Activated T-helper 2 cell treated with anti-CD3 and anti-CD28 coated beads, Interferon-gamma antibody, Interleukin-2, Interleukin-4, amounts not matched to agents 10 μg/mL and 5 μg/mL and 100 μg/mL, durations not matched to agents 14 hours and 24 hours and 36 hours (primary cell): ENCODE data around the gene ABL2. TPM values are rescaled to one million over a fixed set of nuclear protein-coding genes. Genes with fewer than 3 reads are reported as not detected.
"Not testable (repeated sequence)": the region's sequence is repeated elsewhere in the genome, so short reads cannot be mapped to it uniquely, and the experiment has no call there.

Experiments used
- DNase-seq: peaks from one replicate; pipeline ENCODE4 v3.0.0; 2021; ENCODE audit warnings: low spot score
- H3K27ac Mint-ChIP-seq: one replicate; pipeline ENCODE4 v1.8.0; 2021; ENCODE audit warnings: mixed read lengths
- H3K27me3 Mint-ChIP-seq: one replicate; pipeline ENCODE4 v1.8.0; 2021; ENCODE audit warnings: low read depth, mixed read lengths
- H3K36me3 Mint-ChIP-seq: one replicate; pipeline ENCODE4 v1.8.0; 2021; ENCODE audit warnings: low read depth, mixed read lengths
- H3K4me1 Mint-ChIP-seq: one replicate; pipeline ENCODE4 v1.8.0; 2021; ENCODE audit warnings: low read depth, mixed read lengths
- H3K4me3 Mint-ChIP-seq: one replicate; pipeline ENCODE4 v1.8.0; 2021; ENCODE audit warnings: low read depth, mild to moderate bottlenecking, moderate library complexity, mixed read lengths
- H3K9me3 Mint-ChIP-seq: one replicate; pipeline ENCODE4 v1.8.0; 2021; ENCODE audit warnings: mixed read lengths
- intact Hi-C: fragments of 100-400 bp; cut with micrococcal nuclease; formaldehyde crosslinking; loops from one replicate; pipeline ENCODE4 v1.15.1; 2023
- total RNA-seq: library from RNA; stranded (reverse); gene quantifications from 2 replicates; pipeline ENCODE4 v1.2.3, GENCODE V29; 2022

Gene ABL2
- total RNA-seq, 1 donor from 2014 or later: 7.7 TPM

DNA sequence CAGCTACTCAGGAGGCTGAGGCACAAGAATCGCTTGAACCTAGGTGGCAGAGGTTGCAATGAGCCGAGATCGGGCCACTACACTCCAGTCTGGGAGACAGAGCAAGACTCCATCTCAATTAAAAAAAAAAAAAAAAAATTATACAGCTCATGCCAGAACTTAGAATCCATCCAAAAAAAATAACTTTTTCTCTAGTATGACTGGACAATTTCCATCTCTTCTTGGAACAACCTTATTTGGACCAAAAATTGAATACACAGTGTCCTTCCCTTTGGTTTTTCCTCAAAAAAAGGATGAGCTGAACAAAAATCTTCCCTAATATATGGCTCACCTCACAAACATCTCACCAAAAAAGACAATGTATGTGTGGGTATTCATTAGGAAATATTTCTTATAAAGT, 73.9 kb downstream of the ABL2 start:
- intact Hi-C loops: no loop called here
- H3K4me1 Mint-ChIP-seq: peaks cover 5% of the 10 kb centered on the region
- H3K27me3 Mint-ChIP-seq: no peaks in the 10 kb centered on the region
- no peaks in the 10 kb centered on the region for H3K9me3 Mint-ChIP-seq
- H3K27ac Mint-ChIP-seq: no peak overlapping the region
- no peak for DNase-seq
- H3K4me3 Mint-ChIP-seq: no peak overlapping the region
- no peaks in the 10 kb centered on the region for H3K36me3 Mint-ChIP-seq

DNA sequence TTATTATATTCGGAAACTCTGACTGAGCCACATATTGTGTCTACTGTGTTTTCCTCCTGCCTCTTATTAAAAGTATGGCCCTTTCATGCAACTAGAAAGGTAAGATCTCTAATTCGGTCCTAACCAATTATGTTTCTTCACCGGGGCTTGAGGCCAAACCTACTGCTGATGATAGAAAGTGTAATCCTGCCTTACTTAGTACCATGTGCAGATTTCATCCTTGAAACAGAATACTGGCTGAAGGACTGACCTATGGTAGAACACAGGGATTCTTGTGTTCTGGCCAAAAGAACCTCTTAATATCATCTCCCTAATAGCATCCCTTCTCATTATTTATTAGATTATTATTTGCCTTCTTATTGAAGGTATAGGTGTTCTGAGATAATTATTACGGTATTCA, 75.0 kb downstream of the ABL2 start:
- intact Hi-C loops: no loop called here

DNA sequence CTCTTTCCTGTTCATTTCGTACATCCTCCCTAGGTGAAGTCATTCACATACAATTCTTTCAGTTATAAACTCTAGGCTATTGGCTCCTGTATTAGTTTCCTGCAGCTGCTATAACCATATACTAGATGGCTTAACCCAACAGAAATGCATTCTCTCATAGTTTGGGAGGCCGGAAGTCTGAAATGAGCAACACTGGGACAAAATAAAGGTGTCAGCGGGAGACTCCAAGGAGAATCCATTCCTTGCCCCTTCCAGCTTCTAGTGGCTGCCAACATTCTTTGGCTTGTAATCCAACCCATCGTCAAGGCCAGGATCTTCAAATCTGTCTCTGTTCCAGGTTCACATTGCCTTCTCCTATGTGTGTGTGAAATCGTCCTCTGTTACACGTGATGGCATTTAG, 76.3 kb downstream of the ABL2 start:
- H3K27me3 Mint-ChIP-seq: no peaks in the 10 kb centered on the region
- H3K36me3 Mint-ChIP-seq: no peaks in the 10 kb centered on the region
- H3K27ac Mint-ChIP-seq: no peak overlapping the region
- H3K9me3 Mint-ChIP-seq: peaks cover 4% of the 10 kb centered on the region
- no peak for DNase-seq
- H3K4me1 Mint-ChIP-seq: peaks cover 5% of the 10 kb centered on the region
- no peak overlapping the region for H3K4me3 Mint-ChIP-seq
- intact Hi-C loops: no loop called here

More for the DNA sequence above, 75.0 kb downstream of the ABL2 start:
- DNase-seq: no peak
- H3K4me1 Mint-ChIP-seq: peaks cover 5% of the 10 kb centered on the region
- no peaks in the 10 kb centered on the region for H3K27me3 Mint-ChIP-seq
- no peak overlapping the region for H3K27ac Mint-ChIP-seq
- H3K9me3 Mint-ChIP-seq: peaks cover 4% of the 10 kb centered on the region
- H3K36me3 Mint-ChIP-seq: no peaks in the 10 kb centered on the region
- H3K4me3 Mint-ChIP-seq: no peak overlapping the region

DNA sequence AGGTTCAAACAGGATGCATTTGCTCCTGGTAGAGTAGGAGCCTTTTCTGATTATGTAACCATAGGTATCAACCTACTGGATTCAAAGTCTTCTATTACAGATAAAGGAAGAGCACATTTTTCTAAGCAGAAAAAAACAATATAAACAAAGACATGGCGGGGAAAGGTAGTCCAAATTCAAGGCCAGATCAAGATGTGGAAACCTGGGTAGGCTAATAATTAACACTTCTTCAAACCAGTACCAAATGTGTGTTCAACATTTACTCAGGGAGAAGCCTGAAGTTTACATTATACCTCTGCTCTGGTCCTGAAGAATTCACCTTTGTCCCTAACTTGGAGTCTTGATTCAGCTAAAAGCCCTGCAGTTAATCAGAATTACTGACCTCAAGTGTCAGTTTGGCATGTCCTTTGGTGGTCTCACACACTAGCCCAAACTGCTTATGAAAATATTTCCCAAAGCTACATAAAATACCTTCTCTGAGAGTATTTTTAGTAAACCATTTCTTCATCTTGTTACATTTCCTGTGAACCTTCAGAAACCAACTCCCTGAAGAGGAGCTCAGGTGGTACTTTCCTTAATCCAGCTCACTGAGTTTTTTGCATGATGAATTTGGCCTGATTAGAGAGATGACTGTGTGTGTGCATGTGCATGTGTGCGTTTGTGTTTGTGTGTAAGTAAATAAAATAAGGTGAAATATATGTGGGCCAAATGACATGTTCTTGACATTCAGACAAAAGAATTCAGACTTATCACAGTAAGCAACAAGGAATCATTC, 77.4 kb downstream of the ABL2 start:
- Mint-ChIP-seq H3K4me3 (no peak overlapping the region), H3K27ac (no peak overlapping the region), H3K27me3 (no peaks in the 10 kb centered on the region), H3K4me1 (peaks cover 5% of the 10 kb centered on the region), H3K36me3 (no peaks in the 10 kb centered on the region), H3K9me3 (peaks cover 4% of the 10 kb centered on the region)
- DNase-seq: no peak
- intact Hi-C loops: no loop called here

DNA sequence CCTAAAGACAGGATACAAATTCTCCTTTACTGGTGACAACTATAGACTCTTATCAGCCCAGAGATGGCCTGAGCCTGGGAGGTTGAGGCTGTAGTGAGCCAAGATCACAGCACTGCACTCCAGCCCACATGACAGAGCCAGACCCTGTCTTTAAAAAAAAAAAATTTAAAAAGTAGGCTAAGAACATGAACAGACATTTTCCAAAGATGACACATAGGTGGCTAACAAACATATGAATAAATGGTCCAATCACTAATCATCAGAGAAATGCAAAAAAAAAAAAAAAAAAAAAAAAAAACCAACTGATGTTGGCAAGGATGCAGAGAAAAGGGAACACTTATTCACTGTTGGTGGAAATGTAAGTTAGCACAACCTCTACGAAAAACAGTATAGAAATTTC, 82.6 kb downstream of the ABL2 start:
- DNase-seq: no peak
- Mint-ChIP-seq H3K4me3 (no peak overlapping the region), H3K27ac (no peak overlapping the region), H3K9me3 (peaks cover 4% of the 10 kb centered on the region), H3K36me3 (no peaks in the 10 kb centered on the region), H3K4me1 (peaks cover 13% of the 10 kb centered on the region), H3K27me3 (no peaks in the 10 kb centered on the region)
- intact Hi-C loops: no loop called here

DNA sequence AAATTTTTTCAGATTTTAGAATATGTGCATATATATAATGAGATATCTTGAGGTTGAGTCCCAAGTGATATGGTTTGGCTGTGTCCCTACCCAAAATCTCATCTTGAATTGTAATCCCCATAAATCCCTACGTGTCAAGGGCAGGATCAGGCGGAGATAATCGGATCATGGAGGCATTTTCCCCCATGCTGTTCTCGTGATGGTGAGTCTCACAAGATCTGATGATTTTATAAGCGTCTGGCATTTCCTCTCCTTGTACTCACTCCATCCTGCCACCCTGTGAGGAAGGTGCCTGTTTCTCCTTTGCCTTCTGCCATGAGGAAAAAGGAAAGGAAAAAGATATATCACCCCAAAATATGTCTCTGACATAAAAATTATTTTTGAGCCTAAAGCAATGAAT, 83.0 kb downstream of the ABL2 start:
- intact Hi-C loops: no loop called here

DNA sequence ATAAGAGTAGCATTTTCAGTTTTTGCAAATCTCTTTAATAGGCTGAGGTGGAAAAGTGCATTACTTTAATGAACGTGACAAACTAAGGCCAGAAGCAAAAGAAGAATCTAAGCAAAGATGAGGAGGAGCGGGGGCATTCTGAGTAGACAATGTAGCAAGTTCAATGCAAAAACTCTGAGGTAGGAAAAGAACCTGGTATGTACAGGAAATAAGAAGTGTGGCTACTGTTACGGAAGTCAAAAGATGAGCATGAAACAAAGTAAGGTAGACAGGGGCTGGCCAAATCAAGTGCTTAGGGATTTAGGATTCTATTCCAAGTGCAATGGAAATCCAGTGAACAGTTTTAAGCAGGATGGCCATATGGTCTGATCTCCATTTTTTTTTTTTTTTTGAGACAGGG, 84.0 kb downstream of the ABL2 start:
- DNase-seq: no peak
- Mint-ChIP-seq H3K4me1 (peaks cover 20% of the 10 kb centered on the region), H3K9me3 (peaks cover 4% of the 10 kb centered on the region), H3K36me3 (no peaks in the 10 kb centered on the region), H3K27ac (no peak overlapping the region), H3K4me3 (no peak overlapping the region), H3K27me3 (no peaks in the 10 kb centered on the region)
- intact Hi-C loops: no loop called here

More for the DNA sequence above, 83.0 kb downstream of the ABL2 start:
- peaks cover 17% of the 10 kb centered on the region for H3K4me1 Mint-ChIP-seq
- H3K36me3 Mint-ChIP-seq: no peaks in the 10 kb centered on the region
- H3K9me3 Mint-ChIP-seq: peaks cover 4% of the 10 kb centered on the region
- no peaks in the 10 kb centered on the region for H3K27me3 Mint-ChIP-seq
- no peak for DNase-seq
- H3K27ac Mint-ChIP-seq: no peak overlapping the region
- no peak overlapping the region for H3K4me3 Mint-ChIP-seq

DNA sequence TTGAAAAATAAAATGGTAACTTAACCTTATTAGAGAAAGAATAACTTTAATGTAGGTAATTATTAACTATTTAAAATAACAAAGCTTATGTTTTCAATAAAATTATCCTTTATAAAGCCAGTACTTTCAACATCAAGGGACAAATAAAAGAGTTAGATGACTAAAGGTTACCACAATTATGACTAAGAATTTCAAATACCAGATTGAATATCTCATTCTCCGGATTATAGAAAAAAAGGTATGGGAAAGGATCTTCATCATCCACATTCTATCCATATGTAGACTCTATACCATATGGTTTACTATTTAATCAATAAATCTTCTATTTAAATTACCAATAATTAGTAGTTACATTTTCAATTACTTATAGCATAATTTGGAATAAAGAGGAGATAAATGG, 84.9 kb downstream of the ABL2 start:
- Mint-ChIP-seq H3K36me3 (no peaks in the 10 kb centered on the region), H3K9me3 (no peaks in the 10 kb centered on the region), H3K27ac (no peak overlapping the region), H3K4me3 (no peak overlapping the region), H3K27me3 (no peaks in the 10 kb centered on the region), H3K4me1 (peaks cover 22% of the 10 kb centered on the region)
- intact Hi-C loops: loop anchor here (5.0 kb wide), 6 partner anchors 48 to 223 kb away; partner anchors contain the start of genes AXDND1 and TOR3A
- DNase-seq: no peak

DNA sequence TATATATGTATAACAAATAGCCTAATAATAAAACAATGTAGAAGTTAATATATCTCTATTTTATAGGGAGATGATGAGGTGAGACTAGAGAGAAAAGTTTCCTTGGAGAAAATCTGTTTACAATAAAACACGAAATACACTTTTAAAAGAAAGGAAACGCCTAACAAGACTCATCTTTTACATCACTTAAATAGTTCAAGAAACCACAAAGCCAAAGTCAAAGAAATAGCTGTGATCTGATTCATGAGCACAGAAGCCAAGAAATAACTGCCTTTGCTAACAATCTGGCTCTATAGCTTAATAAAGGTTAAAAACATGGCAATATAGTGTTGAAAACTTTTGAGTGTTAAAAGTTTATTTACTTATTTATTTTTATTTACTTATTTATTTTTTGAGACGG, 86.2 kb downstream of the ABL2 start:
- Mint-ChIP-seq H3K27me3 (no peaks in the 10 kb centered on the region), H3K4me3 (no peak overlapping the region), H3K4me1 (peaks cover 22% of the 10 kb centered on the region), H3K27ac (no peak overlapping the region), H3K9me3 (no peaks in the 10 kb centered on the region), H3K36me3 (no peaks in the 10 kb centered on the region)
- intact Hi-C loops: loop anchor here (5.0 kb wide), 6 partner anchors 49 to 224 kb away; partner anchors contain the start of genes AXDND1 and TOR3A
- DNase-seq: no peak

DNA sequence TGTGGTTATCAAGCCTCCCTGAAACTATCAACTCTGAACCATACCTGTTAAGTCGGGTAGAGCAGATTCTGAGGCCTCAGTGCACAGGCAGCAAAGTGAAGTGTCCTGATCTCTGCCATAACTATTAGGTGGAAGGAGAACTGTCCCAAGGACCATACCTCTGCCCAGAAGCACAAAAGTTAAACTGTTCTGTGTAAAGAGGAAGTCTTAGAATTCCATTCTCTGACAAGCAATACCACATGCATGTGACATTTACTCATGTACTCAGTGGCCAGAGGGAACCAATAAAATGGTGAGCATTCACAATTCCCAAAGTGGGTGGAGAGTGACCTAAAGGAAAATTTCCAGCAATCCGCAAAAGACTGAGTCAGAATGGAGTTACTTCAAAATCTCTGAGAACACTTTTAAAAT, 86.6 kb downstream of the ABL2 start:
- Mint-ChIP-seq H3K27me3 (no peaks in the 10 kb centered on the region), H3K27ac (peak overlapping the region; percentile 76), H3K36me3 (no peaks in the 10 kb centered on the region), H3K9me3 (no peaks in the 10 kb centered on the region), H3K4me3 (peak overlapping the region; percentile 38), H3K4me1 (peaks cover 22% of the 10 kb centered on the region)
- DNase-seq: no peak
- intact Hi-C loops: loop anchor here (5.0 kb wide), 6 partner anchors 49 to 224 kb away; partner anchors contain the start of genes AXDND1 and TOR3A

DNA sequence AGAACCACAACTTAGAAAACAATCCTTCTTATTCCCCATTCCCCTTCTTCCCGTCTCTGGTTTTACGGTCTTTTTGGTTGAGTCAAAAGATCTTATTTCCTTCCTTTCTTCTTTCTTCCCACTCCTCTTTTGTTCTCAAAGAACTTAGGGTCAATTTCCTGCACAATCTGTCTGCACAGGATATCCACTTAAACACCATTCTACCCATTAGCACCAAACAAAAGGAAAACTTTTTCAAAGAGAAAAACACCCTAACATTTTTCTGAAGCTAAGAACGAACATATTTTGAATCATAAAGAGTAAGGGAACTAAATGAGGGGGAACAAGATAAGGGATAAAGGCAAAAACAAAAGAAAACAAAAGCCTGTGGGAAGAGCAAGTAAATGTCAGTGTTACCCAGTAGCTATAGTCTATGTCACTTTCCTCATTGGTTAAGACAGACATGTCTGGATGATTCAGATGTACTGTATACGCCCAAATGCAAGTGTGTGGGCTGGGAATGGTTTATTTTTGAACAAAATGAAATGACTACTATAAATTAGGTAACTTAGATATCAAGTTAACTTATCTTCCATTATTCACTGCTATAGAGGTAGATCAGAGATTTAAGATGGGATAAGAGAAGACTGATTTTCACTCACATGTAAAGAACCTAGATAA, 87.8 kb downstream of the ABL2 start:
- no peaks in the 10 kb centered on the region for H3K27me3 Mint-ChIP-seq
- H3K27ac Mint-ChIP-seq: peak overlapping the region; percentile 84
- intact Hi-C loops: loop anchor here (1.0 to 5.0 kb wide), 7 partner anchors 12 to 226 kb away; partner anchors contain the start of genes AXDND1 and TOR3A
- no peaks in the 10 kb centered on the region for H3K9me3 Mint-ChIP-seq
- no peak for DNase-seq
- no peaks in the 10 kb centered on the region for H3K36me3 Mint-ChIP-seq
- peaks cover 22% of the 10 kb centered on the region for H3K4me1 Mint-ChIP-seq
- peak overlapping the region; percentile 64 for H3K4me3 Mint-ChIP-seq

DNA sequence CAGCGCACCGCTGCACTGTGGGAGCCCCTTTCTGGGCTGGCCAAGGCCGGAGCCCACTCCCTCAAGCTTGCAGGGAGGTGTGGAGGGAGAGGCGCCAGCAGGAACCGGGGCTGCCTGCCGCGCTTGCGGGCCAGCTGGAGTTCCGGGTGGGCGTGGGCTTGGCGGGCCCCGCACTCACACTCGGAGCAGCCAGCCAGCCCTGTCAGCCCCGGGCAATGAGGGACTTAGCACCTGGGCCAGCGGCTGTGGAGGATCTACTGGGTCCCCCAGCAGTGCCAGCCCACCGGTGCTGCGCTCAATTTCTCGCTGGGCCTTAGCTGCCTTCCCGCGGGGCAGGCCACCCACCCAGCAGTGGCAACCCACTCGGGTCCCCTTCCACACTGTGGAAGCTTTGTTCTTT, 90.7 kb downstream of the ABL2 start:
- H3K4me3 Mint-ChIP-seq, H3K9me3 Mint-ChIP-seq, H3K27ac Mint-ChIP-seq, intact Hi-C loops, H3K36me3 Mint-ChIP-seq, DNase-seq, H3K27me3 Mint-ChIP-seq: not testable (repeated sequence)
- peaks cover 20% of the 10 kb centered on the region for H3K4me1 Mint-ChIP-seq

DNA sequence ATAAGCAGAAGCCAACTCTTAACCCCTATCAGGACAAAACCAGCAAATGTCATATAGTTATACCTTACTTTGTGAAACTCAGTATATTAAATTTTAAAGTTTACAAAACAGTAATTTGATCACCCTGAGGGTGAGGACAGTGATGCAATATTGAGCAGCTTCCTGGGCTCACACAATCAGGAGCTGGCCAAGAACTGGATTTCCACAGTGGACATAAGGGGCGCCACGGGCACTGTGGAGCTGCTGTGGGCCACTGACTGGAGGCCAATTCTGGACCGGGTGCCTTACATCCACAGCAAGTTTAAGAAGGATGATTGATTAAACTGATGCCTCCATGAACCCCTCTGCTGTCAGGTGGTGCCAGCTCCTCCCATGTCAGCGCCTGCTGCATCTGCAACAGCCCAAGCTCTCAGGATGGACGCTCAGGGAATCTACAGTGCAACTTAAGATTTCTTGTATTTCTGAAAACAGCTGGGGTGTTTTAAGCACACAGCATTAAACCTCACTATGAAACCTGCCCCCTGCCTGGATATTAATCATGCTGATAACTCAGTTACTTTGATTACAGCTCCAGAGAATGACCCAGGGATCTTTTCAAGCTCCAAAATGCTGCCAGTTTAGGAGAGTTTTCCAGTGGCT, 91.7 kb downstream of the ABL2 start:
- Mint-ChIP-seq H3K9me3 (no peaks in the 10 kb centered on the region), H3K36me3 (no peaks in the 10 kb centered on the region), H3K27me3 (no peaks in the 10 kb centered on the region), H3K4me3 (no peak overlapping the region), H3K27ac (no peak overlapping the region), H3K4me1 (peaks cover 14% of the 10 kb centered on the region)
- intact Hi-C loops: no loop called here
- no peak for DNase-seq
